ENCODE results near the gene MAP3K21.

Gene MAP3K21

DNA sequence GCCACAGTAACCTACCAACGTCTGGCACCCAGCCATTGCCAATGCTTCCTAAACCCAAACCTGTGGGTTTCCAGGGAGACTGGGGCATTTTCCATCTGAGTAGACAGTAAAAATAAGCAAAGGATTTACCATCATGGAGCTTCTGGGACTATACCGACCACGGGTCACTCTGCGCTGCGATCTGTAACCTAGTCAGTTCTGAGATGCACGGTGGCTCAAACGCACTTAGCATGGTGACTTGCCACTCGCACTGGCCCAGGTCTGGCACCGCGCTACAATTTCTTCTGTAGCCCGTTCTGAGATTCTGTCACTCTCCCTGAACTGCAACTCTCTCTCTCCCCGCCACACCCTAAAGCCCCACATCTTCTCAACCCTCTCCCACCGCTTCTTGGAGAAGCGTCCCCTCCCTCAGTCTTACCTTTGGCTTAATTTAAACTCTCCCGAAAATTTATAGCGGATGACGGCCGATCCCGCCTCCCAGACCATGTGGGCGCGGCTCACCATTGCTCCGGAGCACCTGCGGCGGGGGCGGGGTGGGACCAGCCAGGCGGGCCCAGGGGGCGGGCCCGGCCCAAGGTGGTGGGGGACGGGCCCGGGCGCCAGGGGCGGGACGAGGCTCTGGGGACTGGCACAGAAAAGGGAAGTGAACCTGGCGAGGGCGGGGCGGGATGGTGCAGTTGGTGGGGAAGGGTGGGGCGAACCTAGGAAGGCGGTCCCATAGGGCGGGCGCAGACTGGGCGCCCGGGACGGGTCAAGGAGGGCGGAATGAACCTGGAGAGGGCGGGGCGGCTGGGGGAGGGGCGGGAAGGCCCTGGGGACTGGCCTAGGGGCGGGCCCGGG, 493 bp upstream of the MAP3K21 start:
- peak; percentile 85 for DNase-seq

- DNase-seq: no peak
These were observed 808 bp downstream of the MAP3K21 start for GRCh38 chr1:233328142-233328921.

DNA sequence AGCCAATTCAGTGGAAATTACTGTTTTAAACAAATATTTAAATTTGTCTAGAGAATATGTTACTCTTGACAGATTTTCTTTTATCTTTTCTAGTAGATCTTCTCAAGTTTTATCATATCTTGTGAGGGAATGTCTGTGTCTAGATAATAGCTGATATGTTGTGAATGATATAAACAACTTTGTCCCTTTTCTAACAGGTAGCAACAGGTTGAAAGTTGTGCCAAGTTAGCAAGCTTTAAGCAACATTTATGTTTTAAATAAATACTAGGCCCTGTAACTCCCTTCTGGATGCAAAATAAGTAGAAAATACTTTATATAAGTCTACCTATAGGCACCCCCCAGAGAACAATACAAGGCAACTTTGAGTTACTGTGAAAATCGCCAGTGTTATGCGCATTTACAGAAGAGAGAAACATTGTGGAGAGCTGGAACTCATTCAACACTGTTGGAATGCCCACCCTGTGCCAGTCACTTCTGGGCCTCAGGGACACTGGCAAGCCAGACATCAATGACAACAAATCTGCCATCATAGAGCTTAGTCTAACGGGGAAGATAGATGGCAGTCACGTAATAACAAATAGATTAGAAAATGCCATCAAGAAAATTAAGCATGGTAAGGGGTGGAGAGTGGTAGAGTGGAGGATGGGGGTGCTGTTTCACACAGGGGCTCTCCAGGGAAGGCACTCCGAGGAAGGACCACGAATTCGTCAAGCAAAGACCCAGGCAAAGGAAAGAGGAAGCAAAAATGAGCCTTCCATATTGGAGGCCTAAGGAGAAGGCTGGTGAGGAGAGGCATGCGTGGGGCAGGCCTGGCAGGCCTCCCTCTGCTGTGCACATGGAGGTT, 4.4 kb downstream of the MAP3K21 start:
- no peak for DNase-seq

GRCh38 chr1:233333086-233333485, 5.6 kb downstream of the MAP3K21 start:
- DNase-seq: no peak

DNA sequence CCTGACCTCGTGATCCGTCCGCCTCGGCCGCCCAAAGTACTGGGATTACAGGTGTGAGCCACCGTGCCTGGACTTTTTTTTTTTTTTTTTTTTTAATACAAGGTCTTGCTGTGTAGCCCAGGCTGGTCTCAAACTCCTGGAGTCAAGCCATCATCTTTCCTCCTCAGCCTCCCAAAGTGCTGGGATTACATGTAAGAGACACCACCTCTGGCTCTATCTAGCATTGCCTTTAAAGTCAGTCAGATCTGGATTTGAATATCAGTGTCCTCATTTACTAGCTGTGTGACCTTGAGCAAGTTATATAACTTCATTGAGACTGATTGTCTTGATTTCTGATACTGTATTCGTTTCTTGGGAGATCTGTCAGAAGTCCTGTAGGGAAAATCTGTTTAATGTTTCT, 6.6 kb downstream of the MAP3K21 start:
- DNase-seq: no peak

DNA sequence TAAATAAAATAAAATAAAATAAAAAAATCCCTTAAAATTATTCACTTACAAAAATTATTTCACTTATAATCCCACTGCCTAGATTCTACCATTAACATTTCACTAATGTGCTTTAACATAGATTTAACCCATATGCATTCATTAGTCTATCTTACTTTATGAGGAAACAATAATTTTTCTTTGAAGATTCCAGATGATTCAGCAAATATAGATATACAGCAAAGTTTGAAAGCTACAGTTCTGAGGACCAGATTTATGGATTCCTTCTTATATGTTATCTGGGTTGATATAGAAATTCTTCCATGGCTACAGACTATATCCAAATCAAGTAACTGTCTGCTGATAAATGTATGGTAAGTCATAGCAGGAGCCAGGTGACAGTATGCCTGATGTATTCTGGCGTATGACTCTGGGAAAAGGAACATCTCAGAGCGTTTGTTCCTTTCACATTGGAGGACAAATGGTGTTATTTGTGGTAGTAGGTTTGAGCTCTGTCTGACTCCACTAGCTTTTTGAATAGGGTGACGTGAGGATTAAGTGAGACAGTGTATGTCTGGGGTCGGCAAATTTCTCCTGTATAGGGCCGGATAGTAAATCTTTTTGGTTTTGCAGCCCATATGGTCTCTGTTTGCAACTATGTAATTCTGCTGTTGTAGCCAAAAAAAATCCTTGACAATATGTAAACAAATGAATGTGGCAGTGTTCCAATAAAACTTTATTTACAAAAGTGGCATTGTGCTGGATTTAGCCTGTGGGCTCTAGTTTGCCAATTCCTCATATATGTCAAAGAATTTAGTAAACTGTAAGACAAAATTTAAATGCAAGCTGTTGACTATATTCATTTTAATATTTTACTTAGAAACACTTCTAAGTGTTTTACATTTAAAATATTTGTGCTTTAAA, 9.3 kb downstream of the MAP3K21 start:
- no peak for DNase-seq

DNA sequence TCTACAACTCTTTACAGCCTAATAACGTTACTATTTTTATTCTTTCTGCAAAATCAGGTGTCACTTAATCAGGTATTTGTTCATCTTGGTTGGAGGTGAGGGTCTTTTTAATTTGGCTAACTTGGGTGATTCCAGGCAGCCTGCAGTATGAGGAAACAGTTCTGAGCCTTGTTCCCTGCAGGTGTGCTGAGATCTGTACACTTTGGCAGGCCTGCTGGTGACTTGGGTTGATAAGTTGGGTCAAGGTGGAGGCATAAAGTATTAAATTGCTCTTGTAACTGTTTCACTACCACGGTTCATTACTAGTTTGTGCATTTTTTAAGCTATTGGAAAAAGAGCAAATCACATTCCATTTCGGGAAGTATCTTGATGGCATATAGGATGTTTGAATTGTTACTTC, 10.0 kb downstream of the MAP3K21 start:
- no peak for DNase-seq

DNA sequence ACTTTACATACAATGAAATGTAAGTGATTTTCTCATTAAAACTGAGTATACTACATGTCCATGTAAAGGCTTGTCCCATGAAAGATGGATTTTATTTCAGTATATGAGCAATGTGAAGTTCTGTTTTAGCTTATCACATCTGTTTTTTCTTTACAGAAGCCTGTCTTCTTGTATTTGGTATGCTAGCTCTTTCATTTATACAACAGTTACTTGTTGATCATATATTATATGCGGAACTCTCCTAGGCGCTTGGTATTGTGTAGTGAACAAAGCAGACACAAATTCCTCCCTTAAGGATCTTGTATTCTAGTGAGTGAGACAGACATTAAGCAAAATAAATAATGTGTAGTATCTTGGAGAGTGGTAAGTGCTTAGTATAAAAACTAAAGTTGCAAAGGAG, 10.6 kb downstream of the MAP3K21 start:
- no peak for DNase-seq

DNA sequence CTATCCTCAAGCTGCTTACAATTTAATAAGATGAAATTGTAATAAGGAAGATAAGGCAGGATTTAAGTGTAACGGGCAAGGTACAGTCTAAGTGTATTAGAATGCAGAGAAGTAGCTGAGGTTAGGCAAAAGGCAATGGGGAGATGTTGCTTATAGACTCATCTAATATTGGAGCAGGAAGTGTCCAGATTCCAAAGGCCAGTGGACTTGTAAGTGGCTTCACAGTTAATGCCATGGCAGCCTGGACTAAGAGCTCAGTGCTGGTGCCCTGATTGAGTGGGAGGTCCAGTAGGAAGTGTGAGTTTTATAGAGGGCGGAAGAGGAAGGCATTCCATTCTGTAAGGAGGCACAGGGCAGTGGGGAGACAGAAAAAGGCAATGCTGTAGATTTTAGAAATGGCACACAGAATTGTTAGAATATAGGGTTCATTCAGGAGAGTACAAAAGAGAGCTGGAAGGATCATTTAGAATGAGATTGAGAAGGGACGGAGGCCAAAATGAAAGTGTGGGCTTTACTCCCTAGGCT, 12.6 kb downstream of the MAP3K21 start:
- DNase-seq: no peak

DNA sequence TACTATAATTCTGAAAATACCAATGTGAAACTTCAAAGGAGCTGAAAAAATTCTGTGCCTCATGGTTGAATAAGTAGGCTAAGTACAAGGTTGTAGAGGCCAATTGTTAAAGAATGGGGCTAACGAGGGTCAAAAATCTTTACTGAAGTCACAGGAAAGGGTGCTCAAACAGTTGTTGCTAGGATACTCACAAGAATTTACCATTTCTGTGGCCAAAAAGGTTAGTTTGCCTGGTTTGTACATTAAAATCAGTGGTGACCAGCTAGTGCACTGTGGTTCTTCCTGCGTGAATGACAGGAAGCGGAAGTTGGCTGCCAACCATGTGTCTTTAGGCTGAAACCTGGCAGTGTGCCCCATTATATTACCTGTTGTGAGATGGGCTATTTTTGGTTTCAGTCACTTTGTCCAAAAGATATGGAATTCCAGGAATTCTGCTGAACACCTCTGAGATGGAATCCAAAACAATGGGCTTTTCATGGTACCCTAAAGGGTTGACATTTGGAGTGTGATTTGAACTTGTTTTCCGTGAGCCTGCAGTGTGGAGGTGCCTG, 13.5 kb downstream of the MAP3K21 start:
- DNase-seq: no peak

- no peak for DNase-seq
These were observed 14.6 kb downstream of the MAP3K21 start for GRCh38 chr1:233342086-233342485.

GRCh38 chr1:233343262-233343661, 15.7 kb downstream of the MAP3K21 start:
- no peak for DNase-seq

DNA sequence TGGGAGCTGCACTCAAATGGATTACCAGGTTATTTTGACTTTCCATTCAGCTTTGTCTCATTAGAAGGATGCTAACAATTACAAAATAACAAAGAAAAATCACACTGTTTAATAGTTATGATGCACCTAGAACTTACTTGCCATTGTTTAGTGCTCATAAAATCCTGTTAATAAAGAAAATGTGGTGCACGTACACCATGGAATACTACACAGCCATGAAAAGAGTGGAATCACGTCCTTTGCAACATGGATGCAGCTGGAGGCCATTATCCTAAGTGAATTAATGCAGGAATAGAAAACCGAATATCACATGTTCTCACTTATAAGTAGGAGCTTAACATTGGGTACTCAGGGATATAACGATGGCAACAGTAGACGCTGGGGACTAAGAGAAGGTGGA, 19.8 kb downstream of the MAP3K21 start:
- no peak for DNase-seq

DNA sequence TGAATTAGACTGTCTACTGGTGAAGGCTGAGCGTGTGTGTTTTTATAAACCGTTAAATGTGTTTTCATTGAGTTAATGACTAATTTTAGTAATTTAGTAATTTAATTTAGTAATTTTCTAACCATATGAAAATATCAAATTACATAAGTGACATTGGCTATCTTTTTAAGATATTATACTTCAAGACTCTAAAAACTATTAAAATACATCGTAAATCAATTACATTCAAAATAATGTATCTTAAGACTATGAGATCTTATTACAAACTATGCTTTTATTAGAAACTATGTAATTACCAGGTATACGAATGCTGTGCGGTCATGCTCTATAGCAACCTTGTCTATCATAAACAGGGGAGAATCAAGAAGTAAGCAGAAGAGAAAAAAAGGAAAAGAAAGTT, 21.6 kb downstream of the MAP3K21 start:
- no peak for DNase-seq

- DNase-seq: no peak
These were observed 27.5 kb downstream of the MAP3K21 start for GRCh38 chr1:233354983-233355382.

DNA sequence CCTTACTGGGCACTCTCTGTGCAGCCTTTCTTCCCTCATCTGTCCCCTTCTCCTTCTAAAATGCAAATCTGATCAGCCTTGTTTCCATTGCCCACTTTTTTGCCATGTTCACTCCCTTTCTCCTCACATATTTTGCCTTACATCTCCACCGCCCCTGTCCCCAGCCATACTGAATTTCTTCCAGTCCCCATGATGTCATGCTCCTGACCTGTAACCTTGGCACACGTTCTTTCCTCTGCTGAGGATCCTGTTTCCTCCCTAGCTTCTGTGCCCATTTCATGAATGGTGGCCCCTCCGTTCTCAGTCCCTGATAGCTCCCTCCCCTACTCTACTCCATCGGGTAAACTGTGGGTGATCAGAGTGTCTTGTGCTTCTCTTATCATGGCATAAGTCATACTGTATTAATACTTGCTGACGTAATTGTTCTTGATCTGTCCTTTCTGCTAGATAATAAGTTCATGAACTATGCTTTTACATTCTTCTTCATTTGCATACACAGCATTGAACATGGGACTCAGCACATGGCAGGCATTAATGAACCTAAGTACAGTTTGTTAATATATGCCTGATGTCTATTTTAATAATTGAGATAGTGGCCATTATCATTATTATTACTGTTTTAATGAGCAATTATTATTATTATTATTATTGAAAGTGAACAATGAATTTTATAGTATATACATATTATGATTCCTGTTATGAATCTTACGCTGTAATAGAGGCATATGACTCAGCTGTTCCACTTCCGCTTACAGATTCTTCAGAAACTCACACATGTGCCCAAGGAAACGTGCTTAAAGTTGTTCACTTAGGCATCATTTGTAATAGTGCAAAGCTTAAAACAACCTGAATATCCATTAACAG, 28.5 kb downstream of the MAP3K21 start:
- no peak for DNase-seq

- no peak for DNase-seq
These were observed 29.1 kb downstream of the MAP3K21 start for GRCh38 chr1:233356705-233356987.

DNA sequence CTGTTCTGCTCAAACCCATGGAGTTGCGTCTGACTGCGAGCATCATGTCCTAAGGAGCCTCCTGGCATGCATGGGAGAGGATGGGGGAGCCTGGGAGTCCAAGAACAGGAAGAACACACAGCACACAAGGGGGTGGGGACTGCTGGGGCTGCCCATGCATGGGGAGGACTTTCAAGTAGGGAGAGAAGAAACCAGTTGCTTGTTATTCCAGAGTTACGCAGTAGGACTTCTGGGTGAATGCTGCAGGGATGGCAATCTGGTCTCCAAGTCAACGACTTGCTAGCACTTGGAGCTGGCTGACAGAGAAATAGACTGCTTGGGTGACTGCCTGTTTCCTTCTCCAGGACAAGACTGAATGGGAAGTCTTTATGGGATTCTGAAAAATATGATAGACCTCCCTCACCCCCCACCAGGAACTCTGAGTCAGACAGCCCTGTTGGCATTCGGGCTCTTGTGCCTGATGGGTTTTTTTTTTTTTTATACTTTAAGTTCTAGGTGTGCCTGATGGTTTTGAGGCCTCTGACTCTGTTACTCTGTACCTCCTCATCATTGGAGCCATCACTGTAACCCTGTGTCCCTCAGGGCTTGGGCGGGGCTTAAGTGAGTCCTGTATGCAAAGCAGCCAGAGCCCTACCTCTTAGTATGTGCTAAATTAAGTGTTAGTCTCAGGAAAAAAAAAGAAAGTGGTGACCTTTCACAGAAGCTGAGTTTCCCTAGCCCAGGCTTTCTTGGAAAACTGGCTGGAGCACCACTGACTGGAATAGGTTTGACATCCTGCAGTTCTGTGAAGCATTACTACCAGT, 30.3 kb downstream of the MAP3K21 start:
- DNase-seq: no peak

- no peak for DNase-seq
These were observed 31.9 kb downstream of the MAP3K21 start for GRCh38 chr1:233359431-233359830.

DNA sequence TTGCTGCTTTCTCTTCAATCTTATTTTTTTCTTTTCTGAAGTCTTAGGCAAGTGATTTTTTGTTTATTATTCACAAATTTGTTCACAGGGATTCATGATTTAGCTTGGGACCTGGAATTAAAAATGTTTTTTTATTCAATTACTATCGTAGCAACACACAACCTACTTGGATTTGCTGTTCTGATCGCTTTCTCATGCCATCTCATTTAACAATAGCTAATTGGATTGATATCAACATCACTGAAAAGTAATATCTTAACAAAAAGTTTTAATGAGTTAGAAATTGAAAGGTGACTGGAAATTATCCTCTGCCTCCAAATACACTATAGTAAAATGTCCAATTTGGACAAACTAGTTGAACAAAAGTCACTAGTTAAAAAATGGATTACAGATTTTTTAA, 32.4 kb downstream of the MAP3K21 start:
- no peak for DNase-seq

All from NCI-H1105 (cell line).